ENCODE data around the gene ARL3. TPM values are rescaled to one million over a fixed set of nuclear protein-coding genes. Genes with fewer than 3 reads are reported as not detected.

The ARL3 gene
- total and polyA plus RNA-seq, 2 experiments from 2014 or later: 8.5 to 22.6 TPM

DNA sequence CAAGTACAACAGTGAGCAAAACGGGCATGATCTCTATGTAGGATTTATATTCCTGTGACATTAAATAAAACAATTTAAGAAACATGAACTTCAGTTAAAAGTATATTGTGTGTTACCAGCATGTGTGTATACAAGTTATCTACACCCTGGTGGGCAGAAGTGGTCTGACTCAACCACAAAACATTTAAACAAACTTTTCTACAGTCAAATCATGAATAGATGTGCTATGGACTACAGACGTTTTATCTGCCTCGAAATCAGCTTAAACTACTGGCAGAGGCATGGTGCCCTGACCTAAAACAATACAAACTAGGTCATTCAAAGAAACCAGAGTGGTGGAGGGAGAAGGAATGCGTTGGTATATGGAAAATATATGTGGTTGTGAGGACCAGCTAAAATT is 3.6 kb downstream of the ARL3 start (continued):
- TF ChIP-seq, protein P1, sequence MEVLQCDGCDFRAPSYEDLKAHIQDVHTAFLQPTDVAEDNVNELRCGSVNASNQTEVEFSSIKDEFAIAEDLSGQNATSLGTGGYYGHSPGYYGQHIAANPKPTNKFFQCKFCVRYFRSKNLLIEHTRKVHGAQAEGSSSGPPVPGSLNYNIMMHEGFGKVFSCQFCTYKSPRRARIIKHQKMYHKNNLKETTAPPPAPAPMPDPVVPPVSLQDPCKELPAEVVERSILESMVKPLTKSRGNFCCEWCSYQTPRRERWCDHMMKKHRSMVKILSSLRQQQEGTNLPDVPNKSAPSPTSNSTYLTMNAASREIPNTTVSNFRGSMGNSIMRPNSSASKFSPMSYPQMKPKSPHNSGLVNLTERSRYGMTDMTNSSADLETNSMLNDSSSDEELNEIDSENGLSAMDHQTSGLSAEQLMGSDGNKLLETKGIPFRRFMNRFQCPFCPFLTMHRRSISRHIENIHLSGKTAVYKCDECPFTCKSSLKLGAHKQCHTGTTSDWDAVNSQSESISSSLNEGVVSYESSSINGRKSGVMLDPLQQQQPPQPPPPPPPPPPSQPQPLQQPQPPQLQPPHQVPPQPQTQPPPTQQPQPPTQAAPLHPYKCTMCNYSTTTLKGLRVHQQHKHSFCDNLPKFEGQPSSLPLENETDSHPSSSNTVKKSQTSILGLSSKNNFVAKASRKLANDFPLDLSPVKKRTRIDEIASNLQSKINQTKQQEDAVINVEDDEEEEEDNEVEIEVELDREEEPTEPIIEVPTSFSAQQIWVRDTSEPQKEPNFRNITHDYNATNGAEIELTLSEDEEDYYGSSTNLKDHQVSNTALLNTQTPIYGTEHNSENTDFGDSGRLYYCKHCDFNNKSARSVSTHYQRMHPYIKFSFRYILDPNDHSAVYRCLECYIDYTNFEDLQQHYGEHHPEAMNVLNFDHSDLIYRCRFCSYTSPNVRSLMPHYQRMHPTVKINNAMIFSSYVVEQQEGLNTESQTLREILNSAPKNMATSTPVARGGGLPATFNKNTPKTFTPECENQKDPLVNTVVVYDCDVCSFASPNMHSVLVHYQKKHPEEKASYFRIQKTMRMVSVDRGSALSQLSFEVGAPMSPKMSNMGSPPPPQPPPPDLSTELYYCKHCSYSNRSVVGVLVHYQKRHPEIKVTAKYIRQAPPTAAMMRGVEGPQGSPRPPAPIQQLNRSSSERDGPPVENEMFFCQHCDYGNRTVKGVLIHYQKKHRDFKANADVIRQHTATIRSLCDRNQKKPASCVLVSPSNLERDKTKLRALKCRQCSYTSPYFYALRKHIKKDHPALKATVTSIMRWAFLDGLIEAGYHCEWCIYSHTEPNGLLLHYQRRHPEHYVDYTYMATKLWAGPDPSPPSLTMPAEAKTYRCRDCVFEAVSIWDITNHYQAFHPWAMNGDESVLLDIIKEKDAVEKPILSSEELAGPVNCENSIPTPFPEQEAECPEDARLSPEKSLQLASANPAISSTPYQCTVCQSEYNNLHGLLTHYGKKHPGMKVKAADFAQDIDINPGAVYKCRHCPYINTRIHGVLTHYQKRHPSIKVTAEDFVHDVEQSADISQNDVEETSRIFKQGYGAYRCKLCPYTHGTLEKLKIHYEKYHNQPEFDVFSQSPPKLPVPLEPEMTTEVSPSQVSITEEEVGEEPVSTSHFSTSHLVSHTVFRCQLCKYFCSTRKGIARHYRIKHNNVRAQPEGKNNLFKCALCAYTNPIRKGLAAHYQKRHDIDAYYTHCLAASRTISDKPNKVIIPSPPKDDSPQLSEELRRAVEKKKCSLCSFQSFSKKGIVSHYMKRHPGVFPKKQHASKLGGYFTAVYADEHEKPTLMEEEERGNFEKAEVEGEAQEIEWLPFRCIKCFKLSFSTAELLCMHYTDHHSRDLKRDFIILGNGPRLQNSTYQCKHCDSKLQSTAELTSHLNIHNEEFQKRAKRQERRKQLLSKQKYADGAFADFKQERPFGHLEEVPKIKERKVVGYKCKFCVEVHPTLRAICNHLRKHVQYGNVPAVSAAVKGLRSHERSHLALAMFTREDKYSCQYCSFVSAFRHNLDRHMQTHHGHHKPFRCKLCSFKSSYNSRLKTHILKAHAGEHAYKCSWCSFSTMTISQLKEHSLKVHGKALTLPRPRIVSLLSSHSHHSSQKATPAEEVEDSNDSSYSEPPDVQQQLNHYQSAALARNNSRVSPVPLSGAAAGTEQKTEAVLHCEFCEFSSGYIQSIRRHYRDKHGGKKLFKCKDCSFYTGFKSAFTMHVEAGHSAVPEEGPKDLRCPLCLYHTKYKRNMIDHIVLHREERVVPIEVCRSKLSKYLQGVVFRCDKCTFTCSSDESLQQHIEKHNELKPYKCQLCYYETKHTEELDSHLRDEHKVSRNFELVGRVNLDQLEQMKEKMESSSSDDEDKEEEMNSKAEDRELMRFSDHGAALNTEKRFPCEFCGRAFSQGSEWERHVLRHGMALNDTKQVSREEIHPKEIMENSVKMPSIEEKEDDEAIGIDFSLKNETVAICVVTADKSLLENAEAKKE (CRISPR knock-in tag; IDR thresholded peaks at IDR 0.05): no peak

DNA sequence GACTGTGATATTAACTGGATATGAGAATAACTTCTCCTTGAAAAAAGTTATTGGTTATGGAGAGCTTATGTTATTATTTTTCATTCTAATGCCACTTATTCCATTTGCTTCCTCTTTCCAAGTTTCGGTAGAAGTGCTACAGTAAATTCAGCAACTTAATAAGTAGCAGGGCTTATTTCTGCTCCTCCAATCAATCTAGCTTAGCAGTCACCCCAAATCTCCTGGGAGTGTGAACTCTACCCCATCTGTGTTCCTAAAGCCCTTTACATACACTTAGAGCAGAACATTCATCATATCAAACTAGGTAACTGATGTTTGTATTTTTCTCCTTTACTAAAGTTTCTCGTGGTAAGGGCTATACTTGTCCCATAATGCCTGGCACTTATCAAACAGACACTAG is 8.7 kb downstream of the ARL3 start:
- no peak overlapping the region; the same call in 1 of the 2 replicates for H3K27ac ChIP-seq (ENCODE audit: low read depth)
- H3F3A ChIP-seq (replicated peaks; ENCODE audit: low read depth): no peaks in the 10 kb centered on the region
- Mint-ChIP-seq H3K27me3 (ENCODE audit: insufficient read depth, low read depth, poor library complexity) (no peaks in the 10 kb centered on the region), H3K4me3 (no peak overlapping the region), H3K36me3 (ENCODE audit: low read depth) (no peaks in the 10 kb centered on the region), H3K27ac (no peak overlapping the region), H3K9me3 (no peaks in the 10 kb centered on the region), H3K4me1 (no peaks in the 10 kb centered on the region; the same call in 2 of the 3 replicates)
- H3K4me3 ChIP-seq: no peak overlapping the region
- H3K4me2 ChIP-seq: no peak overlapping the region
- H2AFZ ChIP-seq: no peak overlapping the region
- no peak for DNase-seq (ENCODE audit: low spot score)
- no peak for ATAC-seq
- H3K36me3 ChIP-seq (ENCODE audit: insufficient read depth): no peaks in the 10 kb centered on the region
- TF ChIP-seq ZNF114 (CRISPR knock-in tag; IDR thresholded peaks at IDR 0.05) (no peak), CREB1 (CRISPR knock-in tag; IDR thresholded peaks at IDR 0.05; ENCODE audit: low read depth) (no peak), ZNF331 (CRISPR knock-in tag; IDR thresholded peaks at IDR 0.05; ENCODE audit: low read depth) (no peak), EZH2 (IDR thresholded peaks at IDR 0.05; ENCODE audit: low read depth, unreplicated experiment) (no peak), STAT1 (IDR thresholded peaks at IDR 0.05; ENCODE audit: unreplicated experiment) (no peak), NANOG (IDR thresholded peaks at IDR 0.05; ENCODE audit: borderline replicate concordance) (no peak), JUNB (IDR thresholded peaks at IDR 0.05; ENCODE audit: unreplicated experiment) (no peak), POLR2AphosphoS5 (IDR thresholded peaks at IDR 0.05; ENCODE audit: low read depth) (no peak)
- TF ChIP-seq, protein P2, sequence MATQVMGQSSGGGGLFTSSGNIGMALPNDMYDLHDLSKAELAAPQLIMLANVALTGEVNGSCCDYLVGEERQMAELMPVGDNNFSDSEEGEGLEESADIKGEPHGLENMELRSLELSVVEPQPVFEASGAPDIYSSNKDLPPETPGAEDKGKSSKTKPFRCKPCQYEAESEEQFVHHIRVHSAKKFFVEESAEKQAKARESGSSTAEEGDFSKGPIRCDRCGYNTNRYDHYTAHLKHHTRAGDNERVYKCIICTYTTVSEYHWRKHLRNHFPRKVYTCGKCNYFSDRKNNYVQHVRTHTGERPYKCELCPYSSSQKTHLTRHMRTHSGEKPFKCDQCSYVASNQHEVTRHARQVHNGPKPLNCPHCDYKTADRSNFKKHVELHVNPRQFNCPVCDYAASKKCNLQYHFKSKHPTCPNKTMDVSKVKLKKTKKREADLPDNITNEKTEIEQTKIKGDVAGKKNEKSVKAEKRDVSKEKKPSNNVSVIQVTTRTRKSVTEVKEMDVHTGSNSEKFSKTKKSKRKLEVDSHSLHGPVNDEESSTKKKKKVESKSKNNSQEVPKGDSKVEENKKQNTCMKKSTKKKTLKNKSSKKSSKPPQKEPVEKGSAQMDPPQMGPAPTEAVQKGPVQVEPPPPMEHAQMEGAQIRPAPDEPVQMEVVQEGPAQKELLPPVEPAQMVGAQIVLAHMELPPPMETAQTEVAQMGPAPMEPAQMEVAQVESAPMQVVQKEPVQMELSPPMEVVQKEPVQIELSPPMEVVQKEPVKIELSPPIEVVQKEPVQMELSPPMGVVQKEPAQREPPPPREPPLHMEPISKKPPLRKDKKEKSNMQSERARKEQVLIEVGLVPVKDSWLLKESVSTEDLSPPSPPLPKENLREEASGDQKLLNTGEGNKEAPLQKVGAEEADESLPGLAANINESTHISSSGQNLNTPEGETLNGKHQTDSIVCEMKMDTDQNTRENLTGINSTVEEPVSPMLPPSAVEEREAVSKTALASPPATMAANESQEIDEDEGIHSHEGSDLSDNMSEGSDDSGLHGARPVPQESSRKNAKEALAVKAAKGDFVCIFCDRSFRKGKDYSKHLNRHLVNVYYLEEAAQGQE (IDR thresholded peaks at IDR 0.05; ENCODE audit: unreplicated experiment): no peak
- TF ChIP-seq, protein P3, sequence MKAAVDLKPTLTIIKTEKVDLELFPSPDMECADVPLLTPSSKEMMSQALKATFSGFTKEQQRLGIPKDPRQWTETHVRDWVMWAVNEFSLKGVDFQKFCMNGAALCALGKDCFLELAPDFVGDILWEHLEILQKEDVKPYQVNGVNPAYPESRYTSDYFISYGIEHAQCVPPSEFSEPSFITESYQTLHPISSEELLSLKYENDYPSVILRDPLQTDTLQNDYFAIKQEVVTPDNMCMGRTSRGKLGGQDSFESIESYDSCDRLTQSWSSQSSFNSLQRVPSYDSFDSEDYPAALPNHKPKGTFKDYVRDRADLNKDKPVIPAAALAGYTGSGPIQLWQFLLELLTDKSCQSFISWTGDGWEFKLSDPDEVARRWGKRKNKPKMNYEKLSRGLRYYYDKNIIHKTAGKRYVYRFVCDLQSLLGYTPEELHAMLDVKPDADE (IDR thresholded peaks at IDR 0.05): no peak
- no peaks in the 10 kb centered on the region for H3K4me1 ChIP-seq (ENCODE audit: insufficient read depth)
- H3K79me2 ChIP-seq (replicated peaks; ENCODE audit: insufficient read depth): peaks cover 50% of the 10 kb centered on the region
- H3K27me3 ChIP-seq (ENCODE audit: insufficient read depth): no peaks in the 10 kb centered on the region
- no peaks in the 10 kb centered on the region for H3K9me2 ChIP-seq (ENCODE audit: insufficient read depth)
- H4K20me1 ChIP-seq (replicated peaks; ENCODE audit: insufficient read depth): peaks cover 9% of the 10 kb centered on the region; the same call in 1 of the 2 replicates
